A549 (cell line): Measurements from ENCODE around the gene ATXN7. TPM values are rescaled to one million over a fixed set of nuclear protein-coding genes. Genes with fewer than 3 reads are reported as not detected.

Experiments used
- ATAC-seq, 2 experiments: fragments of 200-7000 bp in 1 of 2; fragments of >200 bp in 1 of 2; cut with Nextera tagmentation in 1 of 2; cut with Tn5 transposase in 1 of 2; 3 replicates each; pipeline versions ENCODE4 v1.8.0 to v1.9.1; 2018 to 2020; ENCODE audit warnings: mild to moderate bottlenecking in 1 of 2, moderate library complexity in 1 of 2
- CTCF ChIA-PET: fragments of 300-600 bp; sonication (Branson Sonifier 250); formaldehyde crosslinking; extraction: SDS; loops from one replicate; lab custom pipeline; 2021; ENCODE audit warnings: antibody characterized with exemption, inconsistent platforms; lab: Yijun Ruan, JAX
- POLR2A ChIA-PET: fragments of 350-600 bp; formaldehyde crosslinking; extraction: SDS; loops from one replicate; lab custom pipeline; 2021; ENCODE audit warnings: antibody characterized with exemption, inconsistent platforms; lab: Yijun Ruan, JAX
- DNase-seq, 2 experiments: peaks; one replicate each; pipeline versions ENCODE4 v3.0.0 to v3.0.0-alpha.2; 2011 to 2016; ENCODE audit warnings: low read depth in 1 of 2, low spot score in 1 of 2
- FAIRE-seq: peaks from 2 replicates; lab custom pipeline; 2011; peaks lifted over from hg19 to GRCh38; lab: Jason Lieb, UNC
- H3K27ac ChIP-seq, 2 experiments: fragments of >200 bp; sonication (Bioruptor Twin); formaldehyde crosslinking; 3 replicates each; pipeline ENCODE4 v1.5.1; 2016 to 2017
- H3K4me1 ChIP-seq: fragments of >200 bp; sonication (Bioruptor Twin); formaldehyde crosslinking; 3 replicates; pipeline ENCODE4 v1.6.1; 2016
- H3K4me2 ChIP-seq: fragments of >200 bp; sonication (Bioruptor Twin); formaldehyde crosslinking; 3 replicates; pipeline ENCODE4 v1.6.1; 2016
- H3K4me3 ChIP-seq: fragments of >200 bp; sonication (Bioruptor Twin); formaldehyde crosslinking; 3 replicates; pipeline ENCODE4 v1.5.1; 2016
- H3K9me3 ChIP-seq: fragments of >200 bp; sonication (Bioruptor Twin); formaldehyde crosslinking; 3 replicates; pipeline ENCODE4 v1.6.1; 2016
- BHLHE40 ChIP-seq: IDR thresholded peaks from 2 replicates; pipeline ENCODE4 v1.6.1; 2012; ENCODE audit warnings: low read depth, low read length, inconsistent platforms
- CBX8 ChIP-seq: fragments of 200-600 bp; sonication (generic); IDR thresholded peaks from 2 replicates; pipeline ENCODE4 v1.6.1; 2016
- EHF ChIP-seq: fragments of 250-450 bp; sonication (Bioruptor Pico); IDR thresholded peaks from 2 replicates; pipeline ENCODE4 v1.5.0; 2020; ENCODE audit warnings: mild to moderate bottlenecking
- EHMT2 ChIP-seq: fragments of 200-600 bp; sonication (generic); IDR thresholded peaks from 2 replicates; pipeline ENCODE4 v1.6.1; 2016; ENCODE audit warnings: antibody characterized with exemption, low read depth, mild to moderate bottlenecking, moderate library complexity
- EP300 ChIP-seq, 2 experiments: fragments of >200 bp; sonication (Bioruptor Twin); formaldehyde crosslinking; IDR thresholded peaks; 2 replicates in 1 of 2; 3 replicates in 1 of 2; pipeline ENCODE4 v1.6.1; 2016 to 2017
- FOSB ChIP-seq: fragments of 250-450 bp; sonication (Bioruptor Pico); IDR thresholded peaks from 2 replicates; pipeline ENCODE4 v1.5.0; 2020; ENCODE audit warnings: mild to moderate bottlenecking, moderate library complexity
- FOSL2 ChIP-seq, 2 experiments: fragments of 450-650 bp in 1 of 2; fragments of >200 bp in 1 of 2; sonication (Bioruptor Twin) in 1 of 2; formaldehyde crosslinking; IDR thresholded peaks; 2 replicates each; pipeline versions ENCODE4 v1.5.0 to v1.6.1; 2016 to 2020; ENCODE audit warnings: mild to moderate bottlenecking in 1 of 2, moderate library complexity in 1 of 2
- FOXS1 ChIP-seq: fragments of 250-450 bp; sonication (Bioruptor Pico); IDR thresholded peaks from 2 replicates; pipeline ENCODE4 v1.5.0; 2020; ENCODE audit warnings: mild to moderate bottlenecking, moderate library complexity
- HOXA7 ChIP-seq: fragments of 250-450 bp; sonication (Bioruptor Pico); IDR thresholded peaks from 2 replicates; pipeline ENCODE4 v1.5.0; 2020; ENCODE audit warnings: mild to moderate bottlenecking, moderate library complexity
- KDM5A ChIP-seq: fragments of 200-600 bp; sonication (generic); IDR thresholded peaks from 2 replicates; pipeline ENCODE4 v1.6.1; 2016; ENCODE audit warnings: antibody characterized with exemption, mild to moderate bottlenecking
- MAFK ChIP-seq: fragments of 450-650 bp; IDR thresholded peaks from 2 replicates; pipeline ENCODE4 v1.6.1; 2014; ENCODE audit not compliant: partially characterized antibody
- PHF8 ChIP-seq: fragments of 200-600 bp; sonication (generic); IDR thresholded peaks from 2 replicates; pipeline ENCODE4 v1.6.1; 2016; ENCODE audit warnings: low read depth, mild to moderate bottlenecking, antibody characterized with exemption, moderate library complexity, borderline replicate concordance
- POLR2A ChIP-seq: IDR thresholded peaks from 2 replicates; pipeline ENCODE4 v1.6.1; 2012; ENCODE audit warnings: mild to moderate bottlenecking, low read length
- RARB ChIP-seq: fragments of 250-450 bp; sonication (Bioruptor Pico); IDR thresholded peaks from 2 replicates; pipeline ENCODE4 v1.8.0; 2021; ENCODE audit warnings: mild to moderate bottlenecking, moderate library complexity
- ZC3H11A ChIP-seq: fragments of 450-650 bp; IDR thresholded peaks from 2 replicates; pipeline ENCODE4 v1.6.1; 2014; ENCODE audit warnings: antibody characterized with exemption, mild to moderate bottlenecking
- ZSCAN20 ChIP-seq: fragments of 250-450 bp; sonication (Bioruptor Pico); IDR thresholded peaks from 2 replicates; pipeline ENCODE4 v1.8.0; 2022; ENCODE audit warnings: mild to moderate bottlenecking, moderate library complexity
- WGBS: methylation state at CpG from one replicate; pipeline ENCODE4 v1.1.6; 2017; ENCODE audit errors: missing lambda C conversion rate; 5-methylcytosine and 5-hydroxymethylcytosine counted together
- polyA plus RNA-seq, 4 experiments: library from polyadenylated mRNA; depleted of rRNA in 3 of 4; stranded (reverse); fragments of >200 nt; fragmentation: RNase III in 1 of 4; extraction: RNeasy Plus Mini Kit Qiagen cat#74134 plus additional on column Dnase treatment in 1 of 4; gene quantifications; 2 replicates in 3 of 4; 3 replicates in 1 of 4; pipeline ENCODE4 v1.2.3, GENCODE V29; 2011 to 2017
- TF ChIP-seq, protein P1 (sequence below): fragments of 150-350 bp; IDR thresholded peaks from 2 replicates; pipeline ENCODE4 v1.6.1; 2014; ENCODE audit warnings: low read depth, mild to moderate bottlenecking, low read length
- TF ChIP-seq, protein P2 (sequence below): fragments of 450-650 bp; IDR thresholded peaks from 2 replicates; pipeline ENCODE4 v1.6.1; 2014; ENCODE audit warnings: antibody characterized with exemption
- TF ChIP-seq, protein P3 (sequence below): fragments of 250-450 bp; sonication (Bioruptor Pico); IDR thresholded peaks from 2 replicates; pipeline ENCODE4 v1.5.0; 2020; ENCODE audit warnings: low read depth, mild to moderate bottlenecking, moderate library complexity
- TF ChIP-seq, protein P4 (sequence below): fragments of >200 bp; sonication (Bioruptor Twin); formaldehyde crosslinking; IDR thresholded peaks from 3 replicates; pipeline ENCODE4 v1.6.1; 2016

ATXN7 gene
- polyA plus RNA-seq, 2 of the 4 experiments (the other 2 are of a cell fraction) = 5.4 to 7.3 TPM

DNA sequence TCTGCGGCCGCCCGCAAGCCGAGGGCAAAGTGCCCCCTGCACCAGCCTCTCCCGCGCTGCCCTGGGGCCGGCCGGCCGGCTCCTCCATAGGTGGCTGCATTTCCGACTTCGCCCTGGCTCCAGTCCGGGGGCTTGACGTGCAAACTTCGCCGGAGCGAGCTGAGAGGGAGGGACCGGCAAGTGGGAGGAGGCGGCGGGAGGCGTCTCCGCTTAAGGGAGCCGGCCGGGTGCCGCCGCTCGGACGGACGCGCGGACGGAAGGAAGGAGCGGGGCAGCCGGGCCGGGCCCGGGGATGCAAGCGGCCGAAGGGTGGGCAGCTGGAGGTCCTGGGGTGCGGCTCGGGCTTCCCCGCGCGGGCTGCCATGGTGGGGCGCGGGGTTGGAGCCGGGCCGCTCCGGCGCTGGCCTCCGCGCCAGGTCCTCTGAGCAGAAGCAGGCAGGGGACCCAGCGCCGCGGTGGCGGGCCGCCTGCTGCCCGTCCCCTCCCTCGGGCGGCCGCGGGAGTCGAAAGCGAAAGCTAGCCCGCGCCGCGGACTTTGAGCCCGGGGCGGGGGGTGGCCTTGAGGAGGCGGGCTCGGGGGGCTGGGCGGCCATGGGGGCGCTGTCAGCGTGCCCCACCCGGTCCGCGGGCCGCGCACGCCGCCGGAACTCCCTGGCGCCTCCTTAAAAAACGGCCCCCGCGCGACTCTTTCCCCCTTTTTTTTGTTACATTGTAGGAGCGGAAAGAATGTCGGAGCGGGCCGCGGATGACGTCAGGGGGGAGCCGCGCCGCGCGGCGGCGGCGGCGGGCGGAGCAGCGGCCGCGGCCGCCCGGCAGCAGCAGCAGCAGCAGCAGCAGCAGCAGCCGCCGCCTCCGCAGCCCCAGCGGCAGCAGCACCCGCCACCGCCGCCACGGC, 48.5 kb downstream of the ATXN7 start, which contains the start of gene SCAANT1 (continued):
- TF ChIP-seq, protein P1, sequence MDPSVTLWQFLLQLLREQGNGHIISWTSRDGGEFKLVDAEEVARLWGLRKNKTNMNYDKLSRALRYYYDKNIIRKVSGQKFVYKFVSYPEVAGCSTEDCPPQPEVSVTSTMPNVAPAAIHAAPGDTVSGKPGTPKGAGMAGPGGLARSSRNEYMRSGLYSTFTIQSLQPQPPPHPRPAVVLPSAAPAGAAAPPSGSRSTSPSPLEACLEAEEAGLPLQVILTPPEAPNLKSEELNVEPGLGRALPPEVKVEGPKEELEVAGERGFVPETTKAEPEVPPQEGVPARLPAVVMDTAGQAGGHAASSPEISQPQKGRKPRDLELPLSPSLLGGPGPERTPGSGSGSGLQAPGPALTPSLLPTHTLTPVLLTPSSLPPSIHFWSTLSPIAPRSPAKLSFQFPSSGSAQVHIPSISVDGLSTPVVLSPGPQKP = no peak
- TF ChIP-seq EHMT2 (no peak), ZSCAN20 (CRISPR knock-in tag) (no peak), FOXS1 (CRISPR knock-in tag) (no peak)

DNA sequence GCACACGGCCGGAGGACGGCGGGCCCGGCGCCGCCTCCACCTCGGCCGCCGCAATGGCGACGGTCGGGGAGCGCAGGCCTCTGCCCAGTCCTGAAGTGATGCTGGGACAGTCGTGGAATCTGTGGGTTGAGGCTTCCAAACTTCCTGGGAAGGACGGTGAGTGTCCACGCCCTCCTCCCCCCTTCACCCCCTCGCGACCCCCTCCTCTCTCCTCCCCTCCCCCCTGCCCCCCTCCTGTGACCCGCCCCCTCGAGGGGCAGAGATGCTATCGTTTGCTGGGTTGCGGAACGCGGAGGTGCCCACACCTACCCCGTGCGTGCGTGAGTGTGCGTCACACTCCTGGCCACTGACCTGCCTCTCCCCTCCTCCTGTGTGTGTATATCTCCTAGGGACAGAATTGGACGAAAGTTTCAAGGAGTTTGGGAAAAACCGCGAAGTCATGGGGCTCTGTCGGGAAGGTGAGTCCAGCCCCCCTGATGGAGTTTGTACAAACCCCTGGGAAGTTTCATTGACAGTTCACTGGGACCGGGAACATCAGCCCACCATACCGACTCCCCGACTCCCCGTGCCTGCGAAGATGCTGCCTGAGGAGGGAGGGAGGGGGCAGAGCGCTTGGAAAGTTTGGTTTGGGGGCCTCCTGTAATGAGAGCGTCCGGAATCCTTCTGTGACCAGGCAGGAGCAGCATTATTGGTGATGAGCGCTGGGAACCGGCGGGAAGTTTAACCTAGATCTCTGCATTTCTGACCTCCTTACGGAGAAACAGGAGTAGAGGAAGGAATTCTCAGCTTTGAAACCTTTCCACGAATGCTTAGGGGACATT, 49.3 kb downstream of the ATXN7 start:
- CTCF ChIA-PET = no interaction called here
- peak; percentile 33 for TF ChIP-seq MAFK
- TF ChIP-seq EP300 (IDR thresholded peaks at IDR 0.05) = no peak
- TF ChIP-seq, all 56 proteins: peak for 1
- peak overlapping the region; percentile 74 for H3K4me3 ChIP-seq
- WGBS = 16% methylated on average over 20 of the region's 46 CpGs
- DNase-seq (peak; percentile 54 to 80), ATAC-seq (peak; percentile 72 to 78), FAIRE-seq (no peak)
- H3K9me3 ChIP-seq = no peaks in the 10 kb centered on the region
- peaks cover 31% of the 10 kb centered on the region for H3K4me1 ChIP-seq
- H3K27ac ChIP-seq = peak overlapping the region; percentile 95 to 99
- POLR2A ChIA-PET = interaction anchor here (0.7 to 1.4 kb wide), 3 partner anchors 47 to 177 kb away, joined by 4 to 5 read pairs (median 4); no protein-coding TSS in a partner anchor
- H3K4me2 ChIP-seq = peak overlapping the region; percentile 95

DNA sequence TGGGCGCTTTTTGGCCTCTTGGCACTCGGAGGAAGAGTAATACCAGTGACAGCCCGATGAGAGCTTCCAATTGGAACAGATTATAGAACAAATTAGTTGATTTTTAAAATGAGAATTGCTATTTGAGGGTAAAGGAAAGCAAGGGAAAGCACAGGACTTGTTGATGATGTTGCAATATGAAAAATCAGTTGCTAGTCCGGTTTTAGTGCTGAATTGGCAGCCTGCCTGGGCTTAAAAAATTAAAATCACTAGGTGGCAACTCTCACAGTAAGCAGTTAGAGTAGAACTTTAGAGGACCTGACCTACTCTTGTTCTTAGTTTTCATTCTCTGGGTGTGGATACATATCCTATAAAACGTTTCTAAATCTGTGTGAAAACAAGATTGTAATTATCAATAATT, 50.6 kb downstream of the ATXN7 start:
- ATAC-seq = no peak
- FAIRE-seq = no peak
- whole genome bisulfite sequencing = 66% methylated on average over 5 of the region's 5 CpGs
- DNase-seq = no peak
- peaks cover 42% of the 10 kb centered on the region for H3K4me1 ChIP-seq
- H3K4me2 ChIP-seq = 0 out of 3 replicates have a peak overlapping the region, but pooled peaks have one; percentile 95
- POLR2A ChIA-PET = no interaction called here
- TF ChIP-seq RARB (CRISPR knock-in tag) = no peak
- peak; percentile 10 for TF ChIP-seq MAFK
- H3K27ac ChIP-seq = no peak overlapping the region
- CTCF ChIA-PET = interaction anchor here (0.6 kb wide), 1 partner anchor 569 kb away, joined by 3 read pairs; no protein-coding TSS in a partner anchor
- no peak overlapping the region for H3K4me3 ChIP-seq
- no peaks in the 10 kb centered on the region for H3K9me3 ChIP-seq

DNA sequence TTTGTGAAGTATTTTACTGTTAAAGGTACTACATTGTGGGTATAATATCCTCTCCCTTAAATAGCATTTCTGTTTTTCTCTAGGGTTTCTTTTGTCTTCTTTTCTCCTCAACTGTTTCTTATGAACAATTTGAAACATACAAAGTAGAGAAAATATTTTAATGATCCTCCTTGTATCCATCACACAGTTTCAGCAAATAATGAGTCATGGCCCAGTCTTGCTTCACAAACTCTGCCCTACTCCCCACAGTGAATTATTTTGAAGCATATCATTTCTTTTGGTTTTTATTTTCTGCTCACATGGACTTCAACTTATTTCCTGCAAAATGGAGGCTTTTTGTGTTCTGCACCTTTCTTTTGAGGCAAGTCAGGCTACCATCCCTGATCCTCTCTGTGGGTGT, 54.7 kb downstream of the ATXN7 start:
- peak; percentile 61 to 66; a peak in 2 of 6 replicates for ATAC-seq
- FAIRE-seq = no peak
- no peak overlapping the region for H3K27ac ChIP-seq

DNA sequence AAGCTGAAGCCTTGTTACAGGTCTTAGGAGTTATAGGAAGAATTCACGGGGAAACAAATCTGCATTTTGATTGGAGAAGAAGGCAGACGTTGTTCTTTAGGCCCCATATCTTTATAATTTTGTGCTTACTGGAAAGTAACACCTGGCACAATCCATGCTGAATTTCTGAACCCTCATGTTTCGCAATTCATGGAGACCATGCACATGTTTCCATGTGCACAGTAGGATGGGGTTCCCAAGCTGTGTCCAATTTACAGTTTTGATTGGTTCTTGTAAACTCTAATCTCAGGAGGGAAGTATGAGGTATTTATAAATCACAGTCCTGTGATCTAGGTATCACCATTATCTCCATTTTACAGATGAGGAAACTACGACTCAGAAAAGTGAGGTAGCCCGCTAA, 56.3 kb downstream of the ATXN7 start:
- no peaks in the 10 kb centered on the region for H3K9me3 ChIP-seq
- H3K4me3 ChIP-seq = no peak overlapping the region
- ChIA-PET CTCF (no interaction called here), POLR2A (no interaction called here)
- no peak overlapping the region for H3K27ac ChIP-seq
- WGBS = 93% methylated on average over 5 of the region's 5 CpGs
- no peak for ATAC-seq
- no peak for DNase-seq
- H3K4me2 ChIP-seq = no peak overlapping the region
- H3K4me1 ChIP-seq = peaks cover 18% of the 10 kb centered on the region
- FAIRE-seq = no peak
- TF ChIP-seq EP300 (IDR thresholded peaks at IDR 0.05) (no peak), KDM5A (no peak), FOSB (CRISPR knock-in tag) (no peak), PHF8 (no peak), BHLHE40 (no peak), POLR2A (no peak), HOXA7 (CRISPR knock-in tag) (no peak), CBX8 (no peak)
- TF ChIP-seq, protein P1 = no peak
- TF ChIP-seq, protein P2, sequence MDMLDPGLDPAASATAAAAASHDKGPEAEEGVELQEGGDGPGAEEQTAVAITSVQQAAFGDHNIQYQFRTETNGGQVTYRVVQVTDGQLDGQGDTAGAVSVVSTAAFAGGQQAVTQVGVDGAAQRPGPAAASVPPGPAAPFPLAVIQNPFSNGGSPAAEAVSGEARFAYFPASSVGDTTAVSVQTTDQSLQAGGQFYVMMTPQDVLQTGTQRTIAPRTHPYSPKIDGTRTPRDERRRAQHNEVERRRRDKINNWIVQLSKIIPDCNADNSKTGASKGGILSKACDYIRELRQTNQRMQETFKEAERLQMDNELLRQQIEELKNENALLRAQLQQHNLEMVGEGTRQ = no peak
- TF ChIP-seq, protein P3, sequence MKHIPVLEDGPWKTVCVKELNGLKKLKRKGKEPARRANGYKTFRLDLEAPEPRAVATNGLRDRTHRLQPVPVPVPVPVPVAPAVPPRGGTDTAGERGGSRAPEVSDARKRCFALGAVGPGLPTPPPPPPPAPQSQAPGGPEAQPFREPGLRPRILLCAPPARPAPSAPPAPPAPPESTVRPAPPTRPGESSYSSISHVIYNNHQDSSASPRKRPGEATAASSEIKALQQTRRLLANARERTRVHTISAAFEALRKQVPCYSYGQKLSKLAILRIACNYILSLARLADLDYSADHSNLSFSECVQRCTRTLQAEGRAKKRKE = no peak

More for the DNA sequence above, 54.7 kb downstream of the ATXN7 start:
- Histone ChIP-seq H3K4me2 (peak overlapping the region; percentile 46), H3K4me1 (peaks cover 26% of the 10 kb centered on the region), H3K9me3 (no peaks in the 10 kb centered on the region), H3K4me3 (no peak overlapping the region)
- TF ChIP-seq FOXS1 (CRISPR knock-in tag) (no peak), ZC3H11A (no peak), FOSL2 (IDR thresholded peaks at IDR 0.05) (no peak), FOSL2 (CRISPR knock-in tag; IDR thresholded peaks at IDR 0.05) (peak; percentile 46), EHF (CRISPR knock-in tag) (no peak), FOSB (CRISPR knock-in tag) (no peak)
- TF ChIP-seq, protein P4, sequence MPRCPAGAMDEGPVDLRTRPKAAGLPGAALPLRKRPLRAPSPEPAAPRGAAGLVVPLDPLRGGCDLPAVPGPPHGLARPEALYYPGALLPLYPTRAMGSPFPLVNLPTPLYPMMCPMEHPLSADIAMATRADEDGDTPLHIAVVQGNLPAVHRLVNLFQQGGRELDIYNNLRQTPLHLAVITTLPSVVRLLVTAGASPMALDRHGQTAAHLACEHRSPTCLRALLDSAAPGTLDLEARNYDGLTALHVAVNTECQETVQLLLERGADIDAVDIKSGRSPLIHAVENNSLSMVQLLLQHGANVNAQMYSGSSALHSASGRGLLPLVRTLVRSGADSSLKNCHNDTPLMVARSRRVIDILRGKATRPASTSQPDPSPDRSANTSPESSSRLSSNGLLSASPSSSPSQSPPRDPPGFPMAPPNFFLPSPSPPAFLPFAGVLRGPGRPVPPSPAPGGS = no peak
- POLR2A ChIA-PET = no interaction called here
- CTCF ChIA-PET = no interaction called here
- no peak for DNase-seq
